ENCODE results near the gene ALCAM.
A peak's percentile ranks its signal among the peaks of the same experiment; 100 is the strongest.
"Not testable (repeated sequence)": the region's sequence is repeated elsewhere in the genome, so short reads cannot be mapped to it uniquely, and the experiment has no call there.

ALCAM gene

GRCh38 chr3:105387122-105387751 lies 20.5 kb downstream of the ALCAM start:
- no peak for DNase-seq

- DNase-seq, result no peak
These were observed 21.5 kb downstream of the ALCAM start for GRCh38 chr3:105388176-105388575.

GRCh38 chr3:105389759-105390158 lies 23.1 kb downstream of the ALCAM start:
- DNase-seq, result not testable (repeated sequence)

- DNase-seq, result not testable (repeated sequence)
These were observed 25.9 kb downstream of the ALCAM start for GRCh38 chr3:105392598-105392997.

GRCh38 chr3:105394177-105394576 lies 27.5 kb downstream of the ALCAM start:
- DNase-seq, result no peak

- no peak for DNase-seq
These were observed 31.3 kb downstream of the ALCAM start for GRCh38 chr3:105397974-105398373.

GRCh38 chr3:105398437-105398836 lies 31.7 kb downstream of the ALCAM start:
- DNase-seq, result no peak

- DNase-seq, result no peak
These were observed 32.4 kb downstream of the ALCAM start for GRCh38 chr3:105399062-105399461.

GRCh38 chr3:105399611-105400010 lies 32.9 kb downstream of the ALCAM start:
- peak in 27 of 58 donors; percentile 1 to 83 (median 31) for DNase-seq

GRCh38 chr3:105401254-105401653 lies 34.5 kb downstream of the ALCAM start:
- no peak for DNase-seq

GRCh38 chr3:105401691-105402149 lies 35.0 kb downstream of the ALCAM start:
- no peak for DNase-seq

GRCh38 chr3:105402287-105402801 lies 35.6 kb downstream of the ALCAM start:
- DNase-seq, result no peak

GRCh38 chr3:105403034-105403433 lies 36.3 kb downstream of the ALCAM start:
- not testable (repeated sequence) for DNase-seq

GRCh38 chr3:105406268-105406667 lies 39.6 kb downstream of the ALCAM start:
- DNase-seq, result no peak

GRCh38 chr3:105409364-105409763 lies 42.7 kb downstream of the ALCAM start:
- no peak for DNase-seq

- DNase-seq, result no peak
These were observed 46.7 kb downstream of the ALCAM start for GRCh38 chr3:105413343-105413887.

- DNase-seq, result no peak
These were observed 48.1 kb downstream of the ALCAM start for GRCh38 chr3:105414841-105415240.

GRCh38 chr3:105415951-105416350 lies 49.2 kb downstream of the ALCAM start:
- DNase-seq, result no peak

GRCh38 chr3:105417525-105418289 lies 51.0 kb downstream of the ALCAM start:
- DNase-seq, result no peak

- DNase-seq, result no peak
These were observed 55.9 kb downstream of the ALCAM start for GRCh38 chr3:105422645-105423044.

- no peak for DNase-seq
These were observed 56.7 kb downstream of the ALCAM start for GRCh38 chr3:105423397-105423796.

GRCh38 chr3:105424412-105425152 lies 57.9 kb downstream of the ALCAM start:
- no peak for DNase-seq
